Astrocyte of the spinal cord (primary cell): Measurements from ENCODE around the gene TRPC3.

Source experiments
- DNase-seq: peaks from one replicate; pipeline ENCODE4 v3.0.0; 2011; ENCODE audit warnings: low read depth, low spot score
- H3K4me3 ChIP-seq: 2 replicates; pipeline ENCODE4 v1.5.1; 2011; ENCODE audit warnings: low read depth, mild to moderate bottlenecking, low read length, moderate library complexity
- CTCF ChIP-seq: IDR thresholded peaks from 2 replicates; pipeline ENCODE4 v1.5.1; 2012; ENCODE audit warnings: low read depth, mild to moderate bottlenecking, low read length, inconsistent platforms
- in situ Hi-C: cut with HindIII; loops from 2 replicates; pipeline ENCODE4 v1.10.0; 2017; ENCODE audit warnings: low sequenced_read_pairs

TRPC3 gene

GRCh38 chr4:121846662-121847061, 105.2 kb downstream of the TRPC3 start:
- DNase-seq = no peak
- no peak for TF ChIP-seq CTCF
- in situ Hi-C loops = no loop called here
- H3K4me3 ChIP-seq = no peak overlapping the region

GRCh38 chr4:121842862-121843261, 109.0 kb downstream of the TRPC3 start:
- TF ChIP-seq CTCF = no peak
- DNase-seq = no peak
- H3K4me3 ChIP-seq = no peak overlapping the region
- in situ Hi-C loops = no loop called here

GRCh38 chr4:121838136-121838535, 113.7 kb downstream of the TRPC3 start:
- no peak for TF ChIP-seq CTCF
- no peak overlapping the region for H3K4me3 ChIP-seq
- in situ Hi-C loops = no loop called here
- no peak for DNase-seq

GRCh38 chr4:121829511-121829910, 122.3 kb downstream of the TRPC3 start:
- no peak overlapping the region for H3K4me3 ChIP-seq
- TF ChIP-seq CTCF = no peak
- no peak for DNase-seq
- in situ Hi-C loops = no loop called here
